ENCODE data around the gene C16orf46. TPM values are rescaled to one million over a fixed set of nuclear protein-coding genes. Genes with fewer than 3 reads are reported as not detected.

Gene C16orf46
- total and polyA plus RNA-seq, 9 of the 15 experiments (the other 6 are each of a cell fraction or from before 2014, with no cell fraction given) = 0.10 to 0.98 (median 0.41) TPM; not detected in 1

- TF ChIP-seq CHD7 (IDR thresholded peaks at IDR 0.05; ENCODE audit: low read depth, low read length) (no peak), NR4A1 (CRISPR knock-in tag; IDR thresholded peaks at IDR 0.05) (no peak), NR4A1 (tag; IDR thresholded peaks at IDR 0.05) (no peak), EGR1 (conservative IDR thresholded peaks at IDR 0.05) (no peak), KLF6 (CRISPR knock-in tag; IDR thresholded peaks at IDR 0.05; ENCODE audit: borderline replicate concordance) (no peak), NFE2 (IDR thresholded peaks at IDR 0.05; ENCODE audit: low read depth) (peak; percentile 78; the same call in 1 of the 2 replicates), ADNP (tag; IDR thresholded peaks at IDR 0.05) (no peak), CBX8 (IDR thresholded peaks at IDR 0.05; ENCODE audit: borderline replicate concordance, extremely low read depth, low read depth, low read length, poor library complexity, severe bottlenecking) (no peak), HSF4 (CRISPR knock-in tag; IDR thresholded peaks at IDR 0.05; ENCODE audit: borderline replicate concordance) (no peak), ESRRB (CRISPR knock-in tag; IDR thresholded peaks at IDR 0.05; ENCODE audit: borderline replicate concordance) (no peak)
These were observed 40.2 kb downstream of the C16orf46 start (continued) for GRCh38 chr16:81036751-81037350.
